Fibroblast of lung (primary cell): Measurements from ENCODE around the gene ING4. TPM values are rescaled to one million over a fixed set of nuclear protein-coding genes. Genes with fewer than 3 reads are reported as not detected.

Experiments
- DNase-seq, 2 donors: peaks; one replicate each; pipeline versions ENCODE4 v3.0.0 to v3.0.0-alpha.2; 2010; ENCODE audit warnings: low read depth in 2 of 2
- H2AFZ ChIP-seq: 2 replicates; pipeline ENCODE4 v1.5.1; 2012; ENCODE audit warnings: low read length, control low read depth, inconsistent platforms
- H3K27ac ChIP-seq: 2 replicates; pipeline ENCODE4 v1.5.1; 2011; ENCODE audit warnings: low read length, control low read depth; ENCODE audit not compliant: insufficient read depth
- H3K27me3 ChIP-seq: 2 replicates; pipeline ENCODE4 v1.5.1; 2011; ENCODE audit warnings: mild to moderate bottlenecking, low read length; ENCODE audit not compliant: control insufficient read depth, insufficient read depth
- H3K36me3 ChIP-seq: 2 replicates; pipeline ENCODE4 v1.5.1; 2011; ENCODE audit warnings: low read length; ENCODE audit not compliant: control insufficient read depth, insufficient read depth
- H3K4me1 ChIP-seq: 2 replicates; pipeline ENCODE4 v1.5.1; 2011; ENCODE audit warnings: low read length; ENCODE audit not compliant: control insufficient read depth, insufficient read depth; ENCODE audit errors: extremely low read depth
- H3K4me2 ChIP-seq: 2 replicates; pipeline ENCODE4 v1.5.1; 2011; ENCODE audit warnings: low read length, control low read depth; ENCODE audit not compliant: insufficient read depth; ENCODE audit errors: extremely low read depth
- H3K4me3 ChIP-seq, 4 experiments: fragments of 200-600 bp in 1 of 4; sonication (generic) in 1 of 4; replicated peaks in 1 of 4; 2 replicates each; pipeline ENCODE4 v1.5.1; 2011 to 2016; ENCODE audit warnings: low read length in 4 of 4, low read depth in 3 of 4, mild to moderate bottlenecking in 3 of 4, control low read depth in 2 of 4, inconsistent platforms in 1 of 4, mixed read lengths in 1 of 4; ENCODE audit not compliant: insufficient read depth in 1 of 4; ENCODE audit errors: control extremely low read depth in 1 of 4
- H3K79me2 ChIP-seq: 2 replicates; pipeline ENCODE4 v1.5.1; 2012; ENCODE audit warnings: mild to moderate bottlenecking, low read length, inconsistent platforms; ENCODE audit not compliant: control insufficient read depth, insufficient read depth
- H3K9ac ChIP-seq: 2 replicates; pipeline ENCODE4 v1.5.1; 2011; ENCODE audit warnings: mild to moderate bottlenecking, low read length, control low read depth; ENCODE audit not compliant: insufficient read depth
- H3K9me3 ChIP-seq: 2 replicates; pipeline ENCODE4 v1.5.1; 2012; ENCODE audit warnings: low read depth, low read length; ENCODE audit not compliant: control insufficient read depth, insufficient read depth
- H4K20me1 ChIP-seq: 2 replicates; pipeline ENCODE4 v1.5.1; 2011; ENCODE audit warnings: low read length; ENCODE audit not compliant: control insufficient read depth, insufficient read depth; ENCODE audit errors: extremely low read depth
- CTCF ChIP-seq, 2 donors: IDR thresholded peaks in 1 of 2; conservative IDR thresholded peaks in 1 of 2; 1 replicate in 1 of 2; 2 replicates in 1 of 2; pipeline ENCODE4 v1.5.1; 2011 to 2012; ENCODE audit warnings: low read length in 2 of 2, control low read depth in 1 of 2, inconsistent platforms in 1 of 2, low read depth in 1 of 2, mild to moderate bottlenecking in 1 of 2
- EZH2 ChIP-seq: IDR thresholded peaks from 2 replicates; pipeline ENCODE4 v1.5.1; 2012; ENCODE audit warnings: low read length, control low read depth, mild to moderate bottlenecking; ENCODE audit errors: missing control alignments
- polyA plus RNA-seq, 2 donors: library from polyadenylated mRNA; depleted of rRNA in 1 of 2; stranded (reverse) in 1 of 2; unstranded in 1 of 2; fragments of >200 nt; gene quantifications; 2 replicates each; pipeline ENCODE4 v1.2.1, GENCODE V29; 2011 to 2012; ENCODE audit warnings: missing spikeins in 1 of 2
- total RNA-seq: library from RNA; depleted of rRNA; stranded (reverse); fragments of >200 nt; gene quantifications from 2 replicates; pipeline ENCODE4 v1.2.1, GENCODE V29; 2014

ING4 gene
- total and polyA plus RNA-seq, 2 donors (not counting 1 experiment from before 2014, with no cell fraction given) = 36.0 to 47.1 TPM

GRCh38 chr12:6688543-6688998 is 25.7 kb upstream of the ING4 start:
- H3K27me3 ChIP-seq = no peaks in the 10 kb centered on the region
- H3K36me3 ChIP-seq = no peaks in the 10 kb centered on the region
- H4K20me1 ChIP-seq = no peaks in the 10 kb centered on the region
- H3K4me1 ChIP-seq = peaks cover 3% of the 10 kb centered on the region
- TF ChIP-seq EZH2 (no peak), CTCF (conservative IDR thresholded peaks at IDR 0.05 in 1 of 2, IDR thresholded peaks at IDR 0.05 in 1 of 2; ENCODE audit: low read depth in 1 of 2, low read length in 2 of 2) (no peak)
- H3K9ac ChIP-seq = peak overlapping the region; percentile 95
- peak overlapping the region; percentile 99 for H3K4me2 ChIP-seq
- peak overlapping the region; percentile 64 for H2AFZ ChIP-seq
- peak overlapping the region; percentile 59 to 96 (median 79) for H3K4me3 ChIP-seq
- DNase-seq = no peak
- H3K79me2 ChIP-seq = peaks cover 54% of the 10 kb centered on the region
- no peaks in the 10 kb centered on the region for H3K9me3 ChIP-seq
- H3K27ac ChIP-seq = peak overlapping the region; percentile 93

GRCh38 chr12:6685814-6686213 is 22.9 kb upstream of the ING4 start:
- H3K27me3 ChIP-seq = no peaks in the 10 kb centered on the region
- no peak overlapping the region for H3K4me3 ChIP-seq
- no peaks in the 10 kb centered on the region for H3K9me3 ChIP-seq
- H3K79me2 ChIP-seq = peaks cover 76% of the 10 kb centered on the region
- no peak overlapping the region for H2AFZ ChIP-seq
- H3K4me2 ChIP-seq = no peak overlapping the region
- no peak for DNase-seq
- H3K4me1 ChIP-seq = peaks cover 3% of the 10 kb centered on the region
- no peaks in the 10 kb centered on the region for H4K20me1 ChIP-seq
- TF ChIP-seq CTCF (conservative IDR thresholded peaks at IDR 0.05 in 1 of 2, IDR thresholded peaks at IDR 0.05 in 1 of 2; ENCODE audit: low read depth in 1 of 2, low read length in 2 of 2) (no peak), EZH2 (no peak)
- no peak overlapping the region for H3K9ac ChIP-seq
- no peak overlapping the region for H3K27ac ChIP-seq
- H3K36me3 ChIP-seq = no peaks in the 10 kb centered on the region

- H2AFZ ChIP-seq = no peak overlapping the region
- H3K4me1 ChIP-seq = peaks cover 2% of the 10 kb centered on the region
- H3K79me2 ChIP-seq = peaks cover 79% of the 10 kb centered on the region
- no peak for TF ChIP-seq EZH2
- peak; percentile 35 to 56 for TF ChIP-seq CTCF (conservative IDR thresholded peaks at IDR 0.05 in 1 of 2, IDR thresholded peaks at IDR 0.05 in 1 of 2; ENCODE audit: low read depth in 1 of 2, low read length in 2 of 2)
- H3K36me3 ChIP-seq = no peaks in the 10 kb centered on the region
- no peaks in the 10 kb centered on the region for H3K9me3 ChIP-seq
- no peak overlapping the region for H3K4me3 ChIP-seq
- no peak overlapping the region for H3K4me2 ChIP-seq
- H3K27ac ChIP-seq = no peak overlapping the region
- peak in 1 of 2 donors; percentile 43 for DNase-seq
- no peaks in the 10 kb centered on the region for H3K27me3 ChIP-seq
- no peaks in the 10 kb centered on the region for H4K20me1 ChIP-seq
- no peak overlapping the region for H3K9ac ChIP-seq
These were observed 21.7 kb upstream of the ING4 start for GRCh38 chr12:6684609-6685008.
